Measurements from ENCODE around the gene TCF25. TPM values are rescaled to one million over a fixed set of nuclear protein-coding genes. Genes with fewer than 3 reads are reported as not detected.

The TCF25 gene
- total RNA-seq, 1 experiment from 2014 or later = 79.6 TPM

DNA sequence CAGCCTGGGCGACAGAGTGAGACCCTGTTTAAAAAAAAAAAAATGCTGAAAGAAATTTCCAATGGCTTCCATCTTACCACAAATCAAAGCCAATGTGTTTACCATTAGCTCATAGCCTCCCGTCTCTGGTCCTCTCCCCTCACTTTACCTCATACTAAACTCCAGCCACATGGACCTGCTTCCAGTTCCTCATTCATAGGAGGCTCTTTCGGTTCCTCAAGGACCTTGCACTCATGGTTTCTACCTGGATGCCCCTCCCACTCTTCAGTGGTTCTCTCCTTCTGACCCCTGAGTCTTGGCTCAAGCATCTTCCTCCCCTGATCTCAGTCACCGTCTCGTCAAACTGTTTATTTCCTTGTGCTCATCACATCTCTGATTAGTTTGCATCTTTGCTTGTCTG is 71.4 kb downstream of the TCF25 start:
- no peak for ATAC-seq
- intact Hi-C loops (cut with micrococcal nuclease) = no loop called here
- CTCF ChIA-PET = no interaction called here

DNA sequence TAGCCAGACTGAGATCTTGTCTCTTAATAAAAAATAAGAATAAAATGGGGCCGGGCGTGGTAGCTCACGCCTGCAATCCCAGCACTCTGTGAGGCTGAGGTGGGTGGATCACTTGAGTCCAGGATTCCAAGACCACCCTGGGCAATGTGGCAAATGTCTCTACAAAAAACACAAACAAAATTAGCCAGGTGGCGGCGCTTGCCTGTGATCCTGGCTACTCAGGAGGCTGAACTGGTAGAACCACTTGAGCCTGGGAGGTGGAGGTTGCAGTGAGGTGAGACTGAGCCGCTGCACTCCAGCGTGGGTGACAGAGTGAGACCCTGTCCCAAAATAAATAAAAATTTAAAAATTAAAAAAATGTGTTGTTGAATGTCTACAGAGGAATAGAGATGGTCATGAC is 72.3 kb downstream of the TCF25 start:
- ATAC-seq = no peak
- H3K79me2 ChIP-seq (ENCODE audit: low read length) = no peaks in the 10 kb centered on the region
- POLR2A ChIA-PET (ENCODE audit: unreplicated experiment) = no interaction called here
- no peak overlapping the region for H3K9ac ChIP-seq (ENCODE audit: low read length)
- no TSS peak for BruUV-seq (replicated peaks)
- H3K27me3 ChIP-seq (ENCODE audit: low read length) = no peaks in the 10 kb centered on the region
- no peaks in the 10 kb centered on the region for H3K36me3 ChIP-seq (ENCODE audit: low read depth, low read length)
- peaks cover 4% of the 10 kb centered on the region; the same call in 1 of the 2 replicates for H3K4me1 ChIP-seq (ENCODE audit: insufficient read depth, low read length)
- CTCF ChIA-PET = no interaction called here
- no peaks in the 10 kb centered on the region for H3F3A ChIP-seq (ENCODE audit: low read length, unreplicated experiment)
- H3K27ac ChIP-seq (ENCODE audit: low read length) = no peak overlapping the region
- H3K9me2 ChIP-seq (replicated peaks; ENCODE audit: low read length) = no peaks in the 10 kb centered on the region
- H3K9me3 ChIP-seq (ENCODE audit: low read length) = no peaks in the 10 kb centered on the region
- H2AFZ ChIP-seq (ENCODE audit: low read length) = no peak overlapping the region
- H3K4me2 ChIP-seq (ENCODE audit: low read length) = no peak overlapping the region
- intact Hi-C loops (cut with micrococcal nuclease) = no loop called here
- no peaks in the 10 kb centered on the region for H4K20me1 ChIP-seq (ENCODE audit: low read length)
- no peak overlapping the region for H3K4me3 ChIP-seq (ENCODE audit: low read length)
- DNase-seq = peak; percentile 30
- TF ChIP-seq EZH2phosphoT487 (IDR thresholded peaks at IDR 0.05; ENCODE audit: borderline replicate concordance, low read length) = no peak
- no peak for TF ChIP-seq EZH2 (IDR thresholded peaks at IDR 0.05; ENCODE audit: low read length, unreplicated experiment)
- TF ChIP-seq, protein P1, sequence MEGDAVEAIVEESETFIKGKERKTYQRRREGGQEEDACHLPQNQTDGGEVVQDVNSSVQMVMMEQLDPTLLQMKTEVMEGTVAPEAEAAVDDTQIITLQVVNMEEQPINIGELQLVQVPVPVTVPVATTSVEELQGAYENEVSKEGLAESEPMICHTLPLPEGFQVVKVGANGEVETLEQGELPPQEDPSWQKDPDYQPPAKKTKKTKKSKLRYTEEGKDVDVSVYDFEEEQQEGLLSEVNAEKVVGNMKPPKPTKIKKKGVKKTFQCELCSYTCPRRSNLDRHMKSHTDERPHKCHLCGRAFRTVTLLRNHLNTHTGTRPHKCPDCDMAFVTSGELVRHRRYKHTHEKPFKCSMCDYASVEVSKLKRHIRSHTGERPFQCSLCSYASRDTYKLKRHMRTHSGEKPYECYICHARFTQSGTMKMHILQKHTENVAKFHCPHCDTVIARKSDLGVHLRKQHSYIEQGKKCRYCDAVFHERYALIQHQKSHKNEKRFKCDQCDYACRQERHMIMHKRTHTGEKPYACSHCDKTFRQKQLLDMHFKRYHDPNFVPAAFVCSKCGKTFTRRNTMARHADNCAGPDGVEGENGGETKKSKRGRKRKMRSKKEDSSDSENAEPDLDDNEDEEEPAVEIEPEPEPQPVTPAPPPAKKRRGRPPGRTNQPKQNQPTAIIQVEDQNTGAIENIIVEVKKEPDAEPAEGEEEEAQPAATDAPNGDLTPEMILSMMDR (conservative IDR thresholded peaks at IDR 0.05; ENCODE audit: low read depth, low read length) = no peak; the same call in 1 of the 2 replicates

More for the DNA sequence above, 71.4 kb downstream of the TCF25 start:
- Histone ChIP-seq H2AFZ (ENCODE audit: low read length) (no peak overlapping the region), H3F3A (ENCODE audit: low read length, unreplicated experiment) (no peaks in the 10 kb centered on the region), H3K9me3 (ENCODE audit: low read length) (no peaks in the 10 kb centered on the region), H3K79me2 (ENCODE audit: low read length) (no peaks in the 10 kb centered on the region), H3K27ac (ENCODE audit: low read length) (no peak overlapping the region), H3K4me2 (ENCODE audit: low read length) (no peak overlapping the region), H3K9ac (ENCODE audit: low read length) (no peak overlapping the region), H3K27me3 (ENCODE audit: low read length) (no peaks in the 10 kb centered on the region), H3K4me3 (ENCODE audit: low read length) (no peak overlapping the region), H4K20me1 (ENCODE audit: low read length) (no peaks in the 10 kb centered on the region), H3K9me2 (replicated peaks; ENCODE audit: low read length) (no peaks in the 10 kb centered on the region), H3K4me1 (ENCODE audit: insufficient read depth, low read length) (peaks cover 4% of the 10 kb centered on the region; the same call in 1 of the 2 replicates), H3K36me3 (ENCODE audit: low read depth, low read length) (no peaks in the 10 kb centered on the region)
- TF ChIP-seq EZH2phosphoT487 (IDR thresholded peaks at IDR 0.05; ENCODE audit: borderline replicate concordance, low read length) (no peak), EZH2 (IDR thresholded peaks at IDR 0.05; ENCODE audit: low read length, unreplicated experiment) (no peak)
- TF ChIP-seq, protein P1 (conservative IDR thresholded peaks at IDR 0.05; ENCODE audit: low read depth, low read length) = no peak
- no TSS peak for BruUV-seq (replicated peaks)
- DNase-seq = no peak
- POLR2A ChIA-PET (ENCODE audit: unreplicated experiment) = no interaction called here

DNA sequence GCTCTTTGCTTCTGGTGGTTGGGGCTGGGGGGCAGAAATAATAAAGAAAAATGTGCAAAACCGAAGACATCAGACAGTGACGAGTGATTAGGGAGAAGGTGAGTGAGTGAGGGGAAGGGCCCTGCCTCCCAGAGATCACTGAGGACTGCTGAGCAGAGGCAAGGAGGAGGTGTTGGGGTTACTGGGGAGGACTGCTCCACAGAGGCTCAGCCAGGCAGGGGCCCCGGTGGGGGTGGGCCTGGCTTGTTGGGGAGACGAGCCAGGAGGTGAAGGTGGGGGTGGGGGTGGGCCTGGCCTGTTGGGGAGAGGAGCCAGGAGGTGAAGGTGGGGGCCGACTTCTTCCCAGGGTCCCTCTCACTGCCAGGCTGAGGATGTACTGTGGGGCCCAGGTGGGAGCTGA is 73.1 kb downstream of the TCF25 start:
- Histone ChIP-seq H3K9ac (ENCODE audit: low read length) (no peak overlapping the region), H3K4me2 (ENCODE audit: low read length) (no peak overlapping the region), H3K9me2 (replicated peaks; ENCODE audit: low read length) (no peaks in the 10 kb centered on the region), H4K20me1 (ENCODE audit: low read length) (no peaks in the 10 kb centered on the region), H3K9me3 (ENCODE audit: low read length) (no peaks in the 10 kb centered on the region), H3K79me2 (ENCODE audit: low read length) (no peaks in the 10 kb centered on the region), H3K4me1 (ENCODE audit: insufficient read depth, low read length) (peaks cover 4% of the 10 kb centered on the region; the same call in 1 of the 2 replicates), H2AFZ (ENCODE audit: low read length) (no peak overlapping the region), H3K27me3 (ENCODE audit: low read length) (no peaks in the 10 kb centered on the region), H3K36me3 (ENCODE audit: low read depth, low read length) (no peaks in the 10 kb centered on the region), H3K27ac (ENCODE audit: low read length) (no peak overlapping the region), H3F3A (ENCODE audit: low read length, unreplicated experiment) (no peaks in the 10 kb centered on the region), H3K4me3 (ENCODE audit: low read length) (no peak overlapping the region)
- intact Hi-C loops (cut with micrococcal nuclease) = no loop called here
- CTCF ChIA-PET = no interaction called here
- DNase-seq (no peak), ATAC-seq (no peak)
- no TSS peak for BruUV-seq (replicated peaks)
- POLR2A ChIA-PET (ENCODE audit: unreplicated experiment) = no interaction called here
- TF ChIP-seq EZH2phosphoT487 (IDR thresholded peaks at IDR 0.05; ENCODE audit: borderline replicate concordance, low read length) = no peak
- no peak for TF ChIP-seq EZH2 (IDR thresholded peaks at IDR 0.05; ENCODE audit: low read length, unreplicated experiment)
- TF ChIP-seq, protein P1 (conservative IDR thresholded peaks at IDR 0.05; ENCODE audit: low read depth, low read length) = no peak

Measured in PC-3 (cell line).